IPS-15b (cell line): ENCODE results near the gene RPS5.
"Not testable (repeated sequence)": the region's sequence is repeated elsewhere in the genome, so short reads cannot be mapped to it uniquely, and the experiment has no call there.

ENCODE experiments used
- H3K27me3 ChIP-seq: one replicate; pipeline ENCODE4 v1.6.1; 2013; ENCODE audit warnings: low read length; ENCODE audit not compliant: control insufficient read depth, insufficient read depth
- H3K36me3 ChIP-seq: one replicate; pipeline ENCODE4 v1.6.1; 2013; ENCODE audit warnings: low read length; ENCODE audit not compliant: control insufficient read depth, insufficient read depth
- H3K4me1 ChIP-seq: one replicate; pipeline ENCODE4 v1.6.1; 2013; ENCODE audit warnings: mild to moderate bottlenecking, low read length; ENCODE audit not compliant: control insufficient read depth, insufficient read depth
- H3K4me3 ChIP-seq: one replicate; pipeline ENCODE4 v1.5.1; 2013; ENCODE audit warnings: low read depth, low read length
- H3K9ac ChIP-seq: one replicate; pipeline ENCODE4 v1.6.1; 2013; ENCODE audit warnings: low read depth, mild to moderate bottlenecking, low read length
- H3K9me3 ChIP-seq: one replicate; pipeline ENCODE4 v1.6.1; 2013; ENCODE audit warnings: mild to moderate bottlenecking, low read length; ENCODE audit not compliant: control insufficient read depth, insufficient read depth

The RPS5 gene

GRCh38 chr19:58403920-58404478 is 16.9 kb downstream of the RPS5 start:
- not testable (repeated sequence) for H3K9ac ChIP-seq, H3K9me3 ChIP-seq, H3K4me1 ChIP-seq, H3K4me3 ChIP-seq, H3K27me3 ChIP-seq, H3K36me3 ChIP-seq

- Histone ChIP-seq H3K9me3 (no peaks in the 10 kb centered on the region), H3K4me3 (peak overlapping the region; percentile 94), H3K9ac (peak overlapping the region; percentile 91), H3K36me3 (no peaks in the 10 kb centered on the region), H3K4me1 (no peaks in the 10 kb centered on the region), H3K27me3 (peaks cover 10% of the 10 kb centered on the region)
Measured at GRCh38 chr19:58406818-58407657, 20.0 kb downstream of the RPS5 start.

DNA sequence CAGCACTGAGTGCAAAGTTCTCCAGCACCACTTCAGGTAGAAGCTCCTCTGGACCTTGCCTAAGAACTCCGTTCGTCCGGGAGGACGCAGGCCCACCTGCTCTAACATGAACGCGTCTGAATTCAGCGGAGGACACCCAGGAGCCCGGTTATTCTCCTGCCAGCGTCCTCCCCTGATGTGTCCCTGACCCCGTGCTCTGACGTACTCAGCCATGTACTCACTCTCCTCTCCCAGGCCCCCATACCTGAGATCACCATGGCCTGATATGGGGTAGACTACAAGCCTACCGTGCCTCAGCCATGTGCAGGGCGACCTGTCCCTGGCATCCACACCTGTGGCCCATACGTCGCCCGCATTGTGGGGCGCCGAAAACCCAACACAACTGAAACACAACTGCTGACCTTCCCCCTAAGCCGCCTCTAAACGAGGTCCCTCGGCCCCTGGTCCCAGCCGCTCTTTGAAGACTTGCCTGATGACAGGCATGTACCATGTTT is 20.6 kb downstream of the RPS5 start:
- Histone ChIP-seq H3K27me3 (peaks cover 10% of the 10 kb centered on the region), H3K9ac (peak overlapping the region; percentile 91), H3K36me3 (no peaks in the 10 kb centered on the region), H3K4me3 (peak overlapping the region; percentile 94), H3K9me3 (no peaks in the 10 kb centered on the region), H3K4me1 (no peaks in the 10 kb centered on the region)

GRCh38 chr19:58408152-58409009 is 21.3 kb downstream of the RPS5 start, which contains the start of gene ZNF584:
Gene ZNF584, plus strand, starts transcription at chr19:58408649. Its CDS starts 499 bp downstream, at chr19:58409148.
- Histone ChIP-seq H3K9me3 (no peaks in the 10 kb centered on the region), H3K4me3 (peak within 1 kb of the TSS; percentile 94), H3K36me3 (no peaks in the 10 kb centered on the region), H3K4me1 (no peaks in the 10 kb centered on the region), H3K27me3 (peaks cover 10% of the 10 kb centered on the region), H3K9ac (peak within 1 kb of the TSS; percentile 91)

- peak overlapping the region; percentile 65 for H3K9ac ChIP-seq
- no peaks in the 10 kb centered on the region for H3K4me1 ChIP-seq
- H3K27me3 ChIP-seq, result peaks cover 10% of the 10 kb centered on the region
- peak overlapping the region; percentile 94 for H3K4me3 ChIP-seq
- H3K36me3 ChIP-seq, result no peaks in the 10 kb centered on the region
- no peaks in the 10 kb centered on the region for H3K9me3 ChIP-seq
Measured at GRCh38 chr19:58409010-58409790, 22.1 kb downstream of the RPS5 start.

DNA sequence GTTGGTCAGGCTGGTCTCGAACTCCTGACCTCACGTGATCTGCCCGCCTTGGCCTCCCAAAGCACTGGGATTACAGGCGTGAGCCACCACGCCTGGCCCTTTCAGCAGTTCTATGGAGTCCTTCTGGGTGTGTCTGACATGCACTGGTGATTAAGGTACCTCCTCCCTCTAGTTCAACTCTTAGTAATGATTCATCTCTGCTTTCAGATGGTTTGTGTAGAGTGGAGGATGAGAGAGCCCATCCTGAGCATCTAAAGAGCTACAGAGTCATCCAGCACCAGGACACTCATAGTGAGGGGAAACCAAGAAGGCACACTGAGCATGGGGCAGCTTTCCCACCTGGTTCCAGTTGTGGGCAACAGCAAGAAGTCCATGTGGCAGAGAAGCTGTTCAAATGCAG is 29.5 kb downstream of the RPS5 start:
- H3K36me3 ChIP-seq, result peaks cover 8% of the 10 kb centered on the region
- no peak overlapping the region for H3K4me3 ChIP-seq
- no peaks in the 10 kb centered on the region for H3K9me3 ChIP-seq
- H3K9ac ChIP-seq, result no peak overlapping the region
- no peaks in the 10 kb centered on the region for H3K4me1 ChIP-seq
- H3K27me3 ChIP-seq, result no peaks in the 10 kb centered on the region

GRCh38 chr19:58417071-58417470 is 30.0 kb downstream of the RPS5 start:
- Histone ChIP-seq H3K4me3 (no peak overlapping the region), H3K9ac (no peak overlapping the region), H3K4me1 (no peaks in the 10 kb centered on the region), H3K9me3 (no peaks in the 10 kb centered on the region), H3K36me3 (peaks cover 8% of the 10 kb centered on the region), H3K27me3 (no peaks in the 10 kb centered on the region)

GRCh38 chr19:58428617-58429016 is 41.5 kb downstream of the RPS5 start:
- no peak overlapping the region for H3K4me3 ChIP-seq
- H3K4me1 ChIP-seq, result no peaks in the 10 kb centered on the region
- H3K9me3 ChIP-seq, result peaks cover 37% of the 10 kb centered on the region
- peaks cover 22% of the 10 kb centered on the region for H3K36me3 ChIP-seq
- H3K27me3 ChIP-seq, result no peaks in the 10 kb centered on the region
- H3K9ac ChIP-seq, result no peak overlapping the region

DNA sequence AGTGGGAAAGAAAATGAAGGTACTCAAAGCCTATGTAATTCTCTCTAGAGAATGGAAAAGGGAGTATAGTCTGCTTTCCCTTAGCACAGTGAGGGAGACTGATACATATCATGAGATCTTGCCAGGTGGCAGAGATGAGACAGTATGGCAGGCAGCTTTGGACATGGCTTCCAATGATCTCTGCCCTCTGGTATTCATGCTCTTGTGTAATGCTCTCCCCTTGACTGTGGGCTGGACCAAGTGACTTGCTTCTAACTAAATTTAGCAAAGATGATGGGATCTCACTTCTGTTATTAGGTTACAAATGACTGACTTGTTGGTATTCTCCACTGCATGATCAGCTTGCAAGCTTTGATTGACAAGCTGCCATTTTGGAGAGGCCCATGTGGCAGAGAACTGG is 42.7 kb downstream of the RPS5 start:
- peaks cover 48% of the 10 kb centered on the region for H3K9me3 ChIP-seq
- no peak overlapping the region for H3K4me3 ChIP-seq
- no peaks in the 10 kb centered on the region for H3K4me1 ChIP-seq
- H3K36me3 ChIP-seq, result peaks cover 34% of the 10 kb centered on the region
- no peak overlapping the region for H3K9ac ChIP-seq
- no peaks in the 10 kb centered on the region for H3K27me3 ChIP-seq

DNA sequence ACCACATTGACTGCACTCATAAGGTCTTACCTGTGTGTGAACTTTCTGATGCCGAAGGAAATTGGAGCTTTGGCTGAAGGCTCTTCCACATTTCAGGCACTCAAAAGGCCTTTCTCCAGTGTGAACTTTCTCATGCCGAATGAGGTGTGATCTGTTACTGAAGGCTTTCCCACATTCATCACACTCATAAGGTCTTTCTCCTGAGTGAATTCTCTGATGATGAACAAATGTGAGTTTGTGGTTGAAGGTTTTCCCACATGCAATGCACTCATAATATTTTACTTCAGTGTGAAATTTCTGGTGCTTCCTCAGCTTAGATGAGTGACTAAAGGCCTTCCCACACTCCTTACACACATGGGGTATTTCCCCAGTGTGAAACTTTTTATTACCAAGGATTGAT is 47.1 kb downstream of the RPS5 start:
- Histone ChIP-seq H3K36me3 (peaks cover 47% of the 10 kb centered on the region), H3K9me3 (peaks cover 60% of the 10 kb centered on the region), H3K9ac (no peak overlapping the region), H3K4me3 (peak overlapping the region; percentile 16), H3K4me1 (peaks cover 2% of the 10 kb centered on the region), H3K27me3 (no peaks in the 10 kb centered on the region)
